Right lobe of liver (tissue), 4 donors: ENCODE results near the gene GNPTG.

Experiments used
- POLR2A ChIP-seq: fragments of 450-650 bp; IDR thresholded peaks from one replicate; pipeline ENCODE4 v1.6.1; 2017; ENCODE audit warnings: antibody characterized with exemption, mild to moderate bottlenecking
- TF ChIP-seq, protein P1 (sequence below), 4 donors: fragments of 200-600 bp in 3 of 4; fragments of 450-650 bp in 1 of 4; IDR thresholded peaks; one replicate each; pipeline versions ENCODE4 v1.5.1 to v1.8.0; 2016 to 2022; ENCODE audit warnings: antibody characterized with exemption in 4 of 4, mild to moderate bottlenecking in 2 of 4
- donor health status: DM: no; HTN: no; CAD: no.
- donor health status: DM: no; HTN: no; CAD: no.
- donor health status: DM: no; HTN: yes; CAD: no.

DNA sequence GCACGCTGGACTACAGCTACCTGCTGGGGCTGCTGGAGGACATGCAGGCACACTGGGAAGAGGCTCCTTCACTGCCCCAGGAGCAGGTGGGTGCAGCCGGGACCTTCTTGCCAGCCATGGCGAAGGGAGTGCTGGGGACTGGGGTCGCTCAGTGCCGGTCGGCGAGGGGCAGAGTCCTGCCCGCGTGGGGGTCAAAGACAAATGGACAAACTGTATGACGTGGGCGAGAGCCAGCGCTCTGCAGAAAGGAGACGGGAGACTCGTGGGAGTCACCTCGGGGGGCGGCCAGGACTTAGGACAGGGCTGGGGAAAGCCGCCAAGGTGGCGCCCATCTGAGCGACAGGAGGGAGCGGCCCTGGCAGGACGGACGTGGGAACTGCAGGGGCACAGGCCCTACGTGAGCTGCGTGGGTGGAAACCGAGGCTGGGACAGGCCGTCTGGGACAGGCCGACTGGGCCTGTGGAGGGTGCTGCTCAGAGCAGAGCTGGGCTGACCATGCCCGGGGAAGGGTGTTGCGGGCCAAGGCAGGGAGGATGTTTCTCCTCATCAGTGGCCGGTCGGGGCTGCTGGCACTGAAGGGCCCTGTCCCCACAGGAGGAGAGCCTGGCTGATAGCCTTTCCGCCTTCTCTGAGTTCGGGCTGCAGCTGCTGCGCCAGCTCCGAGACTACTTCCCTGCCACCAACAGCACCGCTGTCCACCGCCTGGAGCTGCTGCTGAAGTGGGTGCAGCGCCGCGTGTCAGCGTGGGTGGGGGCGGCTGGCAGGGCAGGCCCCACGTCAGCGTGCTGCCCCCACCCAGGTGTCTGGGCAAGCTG, 8.1 kb upstream of the GNPTG start:
- TF ChIP-seq, protein P1, sequence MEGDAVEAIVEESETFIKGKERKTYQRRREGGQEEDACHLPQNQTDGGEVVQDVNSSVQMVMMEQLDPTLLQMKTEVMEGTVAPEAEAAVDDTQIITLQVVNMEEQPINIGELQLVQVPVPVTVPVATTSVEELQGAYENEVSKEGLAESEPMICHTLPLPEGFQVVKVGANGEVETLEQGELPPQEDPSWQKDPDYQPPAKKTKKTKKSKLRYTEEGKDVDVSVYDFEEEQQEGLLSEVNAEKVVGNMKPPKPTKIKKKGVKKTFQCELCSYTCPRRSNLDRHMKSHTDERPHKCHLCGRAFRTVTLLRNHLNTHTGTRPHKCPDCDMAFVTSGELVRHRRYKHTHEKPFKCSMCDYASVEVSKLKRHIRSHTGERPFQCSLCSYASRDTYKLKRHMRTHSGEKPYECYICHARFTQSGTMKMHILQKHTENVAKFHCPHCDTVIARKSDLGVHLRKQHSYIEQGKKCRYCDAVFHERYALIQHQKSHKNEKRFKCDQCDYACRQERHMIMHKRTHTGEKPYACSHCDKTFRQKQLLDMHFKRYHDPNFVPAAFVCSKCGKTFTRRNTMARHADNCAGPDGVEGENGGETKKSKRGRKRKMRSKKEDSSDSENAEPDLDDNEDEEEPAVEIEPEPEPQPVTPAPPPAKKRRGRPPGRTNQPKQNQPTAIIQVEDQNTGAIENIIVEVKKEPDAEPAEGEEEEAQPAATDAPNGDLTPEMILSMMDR (IDR thresholded peaks at IDR 0.05) = no peak
- TF ChIP-seq POLR2A = no peak
